GM12873 (cell line): ENCODE results near the gene FOXG1.

Experiments
- CTCF ChIP-seq: IDR thresholded peaks from 2 replicates; pipeline ENCODE4 v1.5.1; 2012; ENCODE audit warnings: low read depth, mild to moderate bottlenecking, moderate library complexity, low read length, control low read depth; ENCODE audit not compliant: insufficient read depth; ENCODE audit errors: missing control alignments

Gene FOXG1

DNA sequence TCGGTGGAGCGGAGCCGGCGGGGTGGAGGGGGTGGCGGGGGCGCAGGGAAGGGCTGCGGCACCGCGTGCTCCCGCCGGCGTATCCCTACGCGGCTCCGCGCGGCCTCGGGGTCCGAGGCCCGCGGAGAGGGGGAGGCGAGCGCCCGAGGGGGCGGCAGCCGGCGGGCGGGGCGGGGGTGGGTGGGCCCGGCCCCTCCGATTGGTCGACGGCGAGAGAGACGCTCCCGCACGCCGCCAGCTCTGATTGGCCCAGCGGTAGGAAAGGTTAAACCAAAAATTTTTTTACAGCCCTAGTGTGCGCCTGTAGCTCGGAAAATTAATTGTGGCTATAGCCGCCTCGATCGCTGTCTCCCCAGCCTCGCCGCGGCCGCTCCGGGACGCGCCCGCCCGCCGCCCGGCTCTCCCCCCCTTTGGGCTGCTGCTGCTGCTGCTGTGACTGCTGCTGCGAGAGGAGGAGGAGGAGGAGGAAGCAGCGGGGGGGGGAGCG lies at the start of gene FOXG1:
FOXG1 (plus strand) TSS at position 319 of the 487 bp plus-strand sequence. CDS start 493 bp downstream, outside the sequence.
- TF ChIP-seq CTCF = no peak

DNA sequence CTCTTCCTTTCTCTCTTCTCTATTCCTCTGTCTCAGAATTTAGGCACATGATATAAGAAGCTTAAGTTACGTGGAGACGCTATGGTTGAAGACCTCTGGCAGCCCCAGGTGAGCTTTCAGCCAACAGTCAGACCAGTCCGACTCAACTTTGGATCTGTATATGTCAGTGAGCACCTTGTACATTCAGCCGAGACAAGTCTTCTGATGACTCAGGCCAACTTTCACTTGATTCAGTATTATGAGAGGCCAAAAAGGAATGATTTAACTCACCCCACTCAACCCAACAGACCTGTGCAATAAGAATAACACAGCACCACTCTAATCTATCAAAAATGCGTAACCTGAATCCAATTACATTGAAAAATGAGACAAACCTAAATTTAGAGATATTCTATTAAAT lies 47.5 kb upstream of the FOXG1 start:
- no peak for TF ChIP-seq CTCF

GRCh38 chr14:28731358-28731757 lies 35.2 kb upstream of the FOXG1 start:
- no peak for TF ChIP-seq CTCF

GRCh38 chr14:28742171-28742846 lies 24.3 kb upstream of the FOXG1 start:
- no peak for TF ChIP-seq CTCF

- TF ChIP-seq CTCF = no peak
These were observed 22.5 kb upstream of the FOXG1 start for GRCh38 chr14:28744126-28744525.

DNA sequence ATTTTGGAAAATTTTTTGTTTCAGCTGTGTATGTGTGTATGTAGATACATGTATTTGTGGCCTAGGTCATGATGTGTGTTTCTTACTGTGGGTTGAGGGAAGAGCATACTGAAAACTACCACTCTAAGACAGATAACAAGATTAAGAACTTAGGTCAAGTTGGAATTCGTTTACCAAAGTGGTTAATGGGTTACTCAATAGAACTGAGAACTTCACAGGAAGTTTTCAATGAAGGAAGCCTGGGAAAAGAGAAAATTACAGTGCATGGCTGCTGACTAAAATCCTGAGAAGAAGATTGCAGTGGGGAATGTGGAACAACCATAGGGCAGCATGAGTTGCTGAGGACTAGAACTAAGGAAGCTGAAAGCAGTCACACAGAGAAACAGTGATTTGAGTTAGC lies 21.4 kb upstream of the FOXG1 start:
- TF ChIP-seq CTCF = no peak

GRCh38 chr14:28746247-28746646 lies 20.3 kb upstream of the FOXG1 start:
- no peak for TF ChIP-seq CTCF
